Measurements from ENCODE around the gene DNAJB7.
A peak's percentile ranks its signal among the peaks of the same experiment; 100 is the strongest.
"Not testable (repeated sequence)": the region's sequence is repeated elsewhere in the genome, so short reads cannot be mapped to it uniquely, and the experiment has no call there.

DNAJB7 gene

GRCh38 chr22:40844951-40845350 lies 17.0 kb downstream of the DNAJB7 start:
- no peak for DNase-seq (ENCODE audit: low spot score)

- no peak for DNase-seq (ENCODE audit: low spot score)
Measured at GRCh38 chr22:40838486-40838885, 23.4 kb downstream of the DNAJB7 start.

- DNase-seq (ENCODE audit: low spot score) = no peak
Measured at GRCh38 chr22:40834619-40835018, 27.3 kb downstream of the DNAJB7 start.

GRCh38 chr22:40829131-40829530 lies 32.8 kb downstream of the DNAJB7 start:
- DNase-seq (ENCODE audit: low spot score) = no peak

GRCh38 chr22:40826984-40827741 lies 34.8 kb downstream of the DNAJB7 start:
- no peak for DNase-seq (ENCODE audit: low spot score)

GRCh38 chr22:40826292-40826691 lies 35.6 kb downstream of the DNAJB7 start:
- not testable (repeated sequence) for DNase-seq (ENCODE audit: low spot score)

- no peak for DNase-seq (ENCODE audit: low spot score)
Measured at GRCh38 chr22:40823426-40823825, 38.5 kb downstream of the DNAJB7 start.

GRCh38 chr22:40819599-40820140 lies 42.2 kb downstream of the DNAJB7 start:
- DNase-seq (ENCODE audit: low spot score) = no peak

GRCh38 chr22:40818747-40819598 lies 42.9 kb downstream of the DNAJB7 start, which contains the start of gene SLC25A17:
SLC25A17 (minus strand) TSS chr22:40819346; CDS start chr22:40819248, 98 bp downstream.
- DNase-seq (ENCODE audit: low spot score) = peak; percentile 80

GRCh38 chr22:40818192-40818746 lies 43.6 kb downstream of the DNAJB7 start:
- DNase-seq (ENCODE audit: low spot score) = peak; percentile 9

GRCh38 chr22:40817737-40818136 lies 44.2 kb downstream of the DNAJB7 start:
- DNase-seq (ENCODE audit: low spot score) = no peak

- no peak for DNase-seq (ENCODE audit: low spot score)
Measured at GRCh38 chr22:40813912-40814315, 48.0 kb downstream of the DNAJB7 start.

Data from pons (tissue), 1 donor.